Kidney glomerular epithelial cell (primary cell): Measurements from ENCODE around the gene FXR2.

ENCODE experiments used
- DNase-seq: peaks from one replicate; lab custom pipeline; 2025; lab: John Stamatoyannopoulos, UW

The FXR2 gene

DNA sequence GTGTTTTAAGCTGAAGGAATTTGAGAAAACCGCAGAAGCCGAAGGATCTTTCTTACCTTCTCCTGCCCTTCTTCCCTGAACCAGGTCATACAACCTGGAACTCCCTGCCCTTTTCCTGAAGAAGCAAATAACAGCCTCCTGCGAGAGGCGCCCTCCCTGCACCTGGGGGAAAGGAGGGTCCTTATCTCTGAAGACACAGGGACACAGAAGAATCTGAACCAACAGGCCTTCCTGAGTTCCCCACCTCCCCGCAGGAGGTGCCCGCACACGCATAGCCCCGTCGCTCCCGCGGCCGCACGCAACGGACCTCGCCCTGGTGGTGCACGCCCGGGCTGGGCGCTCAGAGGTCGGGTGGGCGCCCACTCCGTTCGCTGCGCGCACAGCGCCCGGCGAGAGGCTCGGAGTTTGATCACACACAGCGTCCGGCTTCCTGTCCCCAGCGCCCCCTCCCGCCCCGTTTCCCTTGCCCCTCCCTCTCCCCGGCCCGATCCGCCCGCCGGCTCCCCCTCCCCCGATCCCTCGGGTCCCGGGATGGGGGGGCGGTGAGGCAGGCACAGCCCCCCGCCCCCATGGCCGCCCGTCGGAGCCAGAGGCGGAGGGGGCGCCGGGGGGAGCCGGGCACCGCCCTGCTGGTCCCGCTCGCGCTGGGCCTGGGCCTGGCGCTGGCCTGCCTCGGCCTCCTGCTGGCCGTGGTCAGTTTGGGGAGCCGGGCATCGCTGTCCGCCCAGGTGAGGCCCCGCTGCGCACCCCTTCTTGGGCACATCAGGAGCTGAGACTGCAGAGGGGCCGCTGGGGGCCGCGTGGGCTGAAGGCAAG, 65.9 kb downstream of the FXR2 start, which contains the start of gene TNFSF12:
Gene TNFSF12 (plus strand): TSS at position 474 of the 816 bp plus-strand sequence. CDS start 96 bp downstream, at position 570.
- no peak for DNase-seq

DNA sequence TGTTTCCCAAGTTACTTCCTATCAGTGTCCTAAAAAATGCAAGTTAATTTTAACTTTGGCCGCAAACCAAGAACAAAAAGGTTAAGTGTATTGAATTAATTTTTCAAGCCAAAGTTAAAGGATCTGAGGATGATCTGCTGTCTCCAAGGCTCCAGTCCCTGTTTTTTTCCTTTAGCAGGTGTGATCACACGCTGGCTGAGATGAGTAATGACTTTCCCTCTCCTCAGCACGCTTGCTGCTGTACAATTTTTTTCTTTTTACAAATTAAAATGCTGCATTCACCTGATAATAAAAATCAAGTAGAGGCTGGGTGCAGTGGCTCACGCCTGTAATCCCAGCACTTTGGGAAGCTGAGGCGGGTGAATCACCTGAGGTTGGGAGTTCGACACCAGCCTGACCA, 69.8 kb downstream of the FXR2 start:
- DNase-seq: no peak
